Breast epithelium (tissue), 3 donors: ENCODE measurements around the gene WNT4.

Experiments
- CTCF ChIP-seq, 3 donors: fragments of 450-650 bp; IDR thresholded peaks; one replicate each; pipeline ENCODE4 v1.5.1; 2016 to 2017; ENCODE audit warnings: antibody characterized with exemption in 3 of 3, mild to moderate bottlenecking in 3 of 3, moderate library complexity in 3 of 3
- POLR2A ChIP-seq: fragments of 450-650 bp; IDR thresholded peaks from one replicate; pipeline ENCODE4 v1.6.1; 2016; ENCODE audit warnings: antibody characterized with exemption, mild to moderate bottlenecking, moderate library complexity
- POLR2AphosphoS5 ChIP-seq, 3 donors: sonication (generic); formaldehyde crosslinking; IDR thresholded peaks; one replicate each; pipeline ENCODE4 v1.6.1; 2017; ENCODE audit warnings: antibody characterized with exemption in 3 of 3

- TF ChIP-seq POLR2A (no peak), CTCF (IDR thresholded peaks at IDR 0.05) (no peak), POLR2AphosphoS5 (IDR thresholded peaks at IDR 0.05) (no peak)
Observed at GRCh38 chr1:22122273-22123070, 20.4 kb downstream of the WNT4 start.
